ENCODE results near the gene TTC39C.
"Not testable (repeated sequence)": the region's sequence is repeated elsewhere in the genome, so short reads cannot be mapped to it uniquely, and the experiment has no call there.

Gene TTC39C

GRCh38 chr18:24068945-24069693 is 54.6 kb downstream of the TTC39C start:
- Histone ChIP-seq H3K9me3 (ENCODE audit: control insufficient read depth in 2 of 2, low read length in 2 of 2) (no peaks in the 10 kb centered on the region), H3K9ac (ENCODE audit: low read depth in 1 of 2, low read length in 2 of 2) (no peak overlapping the region), H3K4me3 (ENCODE audit: low read length in 2 of 2) (no peak overlapping the region), H3K27ac (ENCODE audit: low read depth in 2 of 2, low read length in 2 of 2) (no peak overlapping the region), H3K27me3 (ENCODE audit: control insufficient read depth in 2 of 2, insufficient read depth in 2 of 2, low read length in 2 of 2) (no peaks in the 10 kb centered on the region), H3K36me3 (ENCODE audit: control insufficient read depth in 2 of 2, insufficient read depth in 2 of 2, low read length in 2 of 2) (peaks cover 0 to 2% of the 10 kb centered on the region in 2 donors), H3K4me1 (ENCODE audit: control insufficient read depth in 2 of 2, insufficient read depth in 2 of 2, low read length in 2 of 2) (no peaks in the 10 kb centered on the region)

- Histone ChIP-seq H3K4me3 (ENCODE audit: low read length in 2 of 2) (no peak overlapping the region), H3K9me3 (ENCODE audit: control insufficient read depth in 2 of 2, low read length in 2 of 2) (no peaks in the 10 kb centered on the region), H3K27ac (ENCODE audit: low read depth in 2 of 2, low read length in 2 of 2) (no peak overlapping the region), H3K9ac (ENCODE audit: low read depth in 1 of 2, low read length in 2 of 2) (no peak overlapping the region), H3K4me1 (ENCODE audit: control insufficient read depth in 2 of 2, insufficient read depth in 2 of 2, low read length in 2 of 2) (peaks cover 2 to 3% of the 10 kb centered on the region in 2 donors), H3K27me3 (ENCODE audit: control insufficient read depth in 2 of 2, insufficient read depth in 2 of 2, low read length in 2 of 2) (no peaks in the 10 kb centered on the region), H3K36me3 (ENCODE audit: control insufficient read depth in 2 of 2, insufficient read depth in 2 of 2, low read length in 2 of 2) (peaks cover 0 to 2% of the 10 kb centered on the region in 2 donors)
Measured at GRCh38 chr18:24071029-24071428, 56.5 kb downstream of the TTC39C start.

DNA sequence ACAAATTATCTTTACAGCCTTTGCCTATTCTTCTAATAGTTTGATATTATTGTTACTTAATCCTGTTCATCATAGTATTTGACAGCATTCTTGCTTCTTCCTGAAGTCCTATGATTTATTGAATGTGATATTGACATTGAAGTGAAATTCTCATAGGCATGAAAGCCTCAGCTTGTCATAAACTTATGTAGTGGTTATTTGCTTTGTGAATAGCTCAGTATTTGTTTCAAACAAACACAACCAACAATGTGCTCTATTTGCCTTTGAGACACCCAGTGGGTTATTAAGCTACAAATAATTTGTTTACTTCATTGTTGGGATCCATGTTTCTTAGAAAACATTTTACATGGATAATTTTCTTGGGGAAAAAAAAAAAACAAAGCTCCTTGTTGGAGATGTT is 57.2 kb downstream of the TTC39C start:
- Histone ChIP-seq H3K27ac (ENCODE audit: low read depth in 2 of 2, low read length in 2 of 2) (no peak overlapping the region), H3K4me1 (ENCODE audit: control insufficient read depth in 2 of 2, insufficient read depth in 2 of 2, low read length in 2 of 2) (peaks cover 2 to 3% of the 10 kb centered on the region in 2 donors), H3K27me3 (ENCODE audit: control insufficient read depth in 2 of 2, insufficient read depth in 2 of 2, low read length in 2 of 2) (no peaks in the 10 kb centered on the region), H3K9me3 (ENCODE audit: control insufficient read depth in 2 of 2, low read length in 2 of 2) (no peaks in the 10 kb centered on the region), H3K36me3 (ENCODE audit: control insufficient read depth in 2 of 2, insufficient read depth in 2 of 2, low read length in 2 of 2) (peaks cover 0 to 2% of the 10 kb centered on the region in 2 donors), H3K9ac (ENCODE audit: low read depth in 1 of 2, low read length in 2 of 2) (no peak overlapping the region), H3K4me3 (ENCODE audit: low read length in 2 of 2) (no peak overlapping the region)

GRCh38 chr18:24072743-24073142 is 58.2 kb downstream of the TTC39C start:
- H3K27me3 ChIP-seq (ENCODE audit: control insufficient read depth in 2 of 2, insufficient read depth in 2 of 2, low read length in 2 of 2), result no peaks in the 10 kb centered on the region
- H3K4me3 ChIP-seq (ENCODE audit: low read length in 2 of 2), result no peak overlapping the region
- no peak overlapping the region for H3K9ac ChIP-seq (ENCODE audit: low read depth in 1 of 2, low read length in 2 of 2)
- no peaks in the 10 kb centered on the region for H3K36me3 ChIP-seq (ENCODE audit: control insufficient read depth in 2 of 2, insufficient read depth in 2 of 2, low read length in 2 of 2)
- no peaks in the 10 kb centered on the region for H3K9me3 ChIP-seq (ENCODE audit: control insufficient read depth in 2 of 2, low read length in 2 of 2)
- no peak overlapping the region for H3K27ac ChIP-seq (ENCODE audit: low read depth in 2 of 2, low read length in 2 of 2)
- H3K4me1 ChIP-seq (ENCODE audit: control insufficient read depth in 2 of 2, insufficient read depth in 2 of 2, low read length in 2 of 2), result peaks cover 2 to 3% of the 10 kb centered on the region in 2 donors

DNA sequence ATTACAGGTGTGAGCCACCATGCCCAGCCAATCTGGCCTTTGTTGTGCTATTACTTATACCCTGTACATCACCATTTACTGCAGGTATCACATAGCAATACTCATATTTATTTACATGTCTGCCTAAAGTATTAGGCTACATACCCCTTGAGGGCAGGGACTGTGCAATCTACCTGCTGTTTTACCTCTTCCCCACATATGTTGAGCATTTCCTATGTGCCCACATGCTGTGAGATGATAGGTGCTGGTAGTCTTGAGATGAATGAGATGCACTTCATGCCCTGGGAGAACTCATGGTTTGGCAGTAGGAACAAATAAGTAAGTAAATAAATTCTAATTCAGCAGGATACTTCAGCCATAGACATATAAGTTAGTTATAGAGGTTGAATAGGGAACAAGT is 59.2 kb downstream of the TTC39C start:
- no peak overlapping the region for H3K27ac ChIP-seq (ENCODE audit: low read depth in 2 of 2, low read length in 2 of 2)
- peaks cover 2 to 3% of the 10 kb centered on the region in 2 donors for H3K4me1 ChIP-seq (ENCODE audit: control insufficient read depth in 2 of 2, insufficient read depth in 2 of 2, low read length in 2 of 2)
- H3K9ac ChIP-seq (ENCODE audit: low read depth in 1 of 2, low read length in 2 of 2), result no peak overlapping the region
- no peak overlapping the region for H3K4me3 ChIP-seq (ENCODE audit: low read length in 2 of 2)
- no peaks in the 10 kb centered on the region for H3K27me3 ChIP-seq (ENCODE audit: control insufficient read depth in 2 of 2, insufficient read depth in 2 of 2, low read length in 2 of 2)
- no peaks in the 10 kb centered on the region for H3K36me3 ChIP-seq (ENCODE audit: control insufficient read depth in 2 of 2, insufficient read depth in 2 of 2, low read length in 2 of 2)
- no peaks in the 10 kb centered on the region for H3K9me3 ChIP-seq (ENCODE audit: control insufficient read depth in 2 of 2, low read length in 2 of 2)

DNA sequence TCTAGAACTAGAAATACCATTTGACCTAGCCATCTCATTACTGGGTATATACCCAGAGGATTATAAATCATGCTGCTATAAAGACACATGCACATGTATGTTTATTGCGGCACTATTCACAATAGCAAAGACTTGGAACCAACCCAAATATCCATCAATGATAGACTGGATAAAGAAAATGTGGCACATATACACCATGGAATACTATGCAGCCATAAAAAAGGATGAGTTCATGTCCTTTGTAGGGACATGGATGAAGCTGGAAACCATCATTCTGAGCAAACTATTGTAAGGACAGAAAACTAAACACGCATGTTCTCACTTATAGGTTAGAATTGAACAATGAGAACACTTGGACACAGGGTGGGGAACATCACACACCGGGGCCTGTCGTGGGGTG is 60.2 kb downstream of the TTC39C start:
- H3K9ac ChIP-seq (ENCODE audit: low read depth in 1 of 2, low read length in 2 of 2); H3K9me3 ChIP-seq (ENCODE audit: control insufficient read depth in 2 of 2, low read length in 2 of 2); H3K4me1 ChIP-seq (ENCODE audit: control insufficient read depth in 2 of 2, insufficient read depth in 2 of 2, low read length in 2 of 2); H3K27me3 ChIP-seq (ENCODE audit: control insufficient read depth in 2 of 2, insufficient read depth in 2 of 2, low read length in 2 of 2); H3K4me3 ChIP-seq (ENCODE audit: low read length in 2 of 2); H3K27ac ChIP-seq (ENCODE audit: low read depth in 2 of 2, low read length in 2 of 2); H3K36me3 ChIP-seq (ENCODE audit: control insufficient read depth in 2 of 2, insufficient read depth in 2 of 2, low read length in 2 of 2): not testable (repeated sequence)

- Histone ChIP-seq H3K9ac (ENCODE audit: low read depth in 1 of 2, low read length in 2 of 2) (no peak overlapping the region), H3K4me1 (ENCODE audit: control insufficient read depth in 2 of 2, insufficient read depth in 2 of 2, low read length in 2 of 2) (peaks cover 2 to 3% of the 10 kb centered on the region in 2 donors), H3K9me3 (ENCODE audit: control insufficient read depth in 2 of 2, low read length in 2 of 2) (no peaks in the 10 kb centered on the region), H3K27me3 (ENCODE audit: control insufficient read depth in 2 of 2, insufficient read depth in 2 of 2, low read length in 2 of 2) (no peaks in the 10 kb centered on the region), H3K27ac (ENCODE audit: low read depth in 2 of 2, low read length in 2 of 2) (no peak overlapping the region), H3K4me3 (ENCODE audit: low read length in 2 of 2) (no peak overlapping the region), H3K36me3 (ENCODE audit: control insufficient read depth in 2 of 2, insufficient read depth in 2 of 2, low read length in 2 of 2) (no peaks in the 10 kb centered on the region)
Measured at GRCh38 chr18:24075767-24076597, 61.4 kb downstream of the TTC39C start.

- Histone ChIP-seq H3K27ac (ENCODE audit: low read depth in 2 of 2, low read length in 2 of 2) (no peak overlapping the region), H3K9ac (ENCODE audit: low read depth in 1 of 2, low read length in 2 of 2) (no peak overlapping the region), H3K4me3 (ENCODE audit: low read length in 2 of 2) (no peak overlapping the region), H3K36me3 (ENCODE audit: control insufficient read depth in 2 of 2, insufficient read depth in 2 of 2, low read length in 2 of 2) (no peaks in the 10 kb centered on the region), H3K4me1 (ENCODE audit: control insufficient read depth in 2 of 2, insufficient read depth in 2 of 2, low read length in 2 of 2) (peaks cover 2 to 3% of the 10 kb centered on the region in 2 donors), H3K9me3 (ENCODE audit: control insufficient read depth in 2 of 2, low read length in 2 of 2) (no peaks in the 10 kb centered on the region), H3K27me3 (ENCODE audit: control insufficient read depth in 2 of 2, insufficient read depth in 2 of 2, low read length in 2 of 2) (no peaks in the 10 kb centered on the region)
Measured at GRCh38 chr18:24076950-24077349, 62.4 kb downstream of the TTC39C start.

- Histone ChIP-seq H3K27ac (ENCODE audit: low read depth in 2 of 2, low read length in 2 of 2) (no peak overlapping the region), H3K9me3 (ENCODE audit: control insufficient read depth in 2 of 2, low read length in 2 of 2) (no peaks in the 10 kb centered on the region), H3K4me1 (ENCODE audit: control insufficient read depth in 2 of 2, insufficient read depth in 2 of 2, low read length in 2 of 2) (peaks cover 2 to 3% of the 10 kb centered on the region in 2 donors), H3K36me3 (ENCODE audit: control insufficient read depth in 2 of 2, insufficient read depth in 2 of 2, low read length in 2 of 2) (no peaks in the 10 kb centered on the region), H3K27me3 (ENCODE audit: control insufficient read depth in 2 of 2, insufficient read depth in 2 of 2, low read length in 2 of 2) (no peaks in the 10 kb centered on the region), H3K9ac (ENCODE audit: low read depth in 1 of 2, low read length in 2 of 2) (no peak overlapping the region), H3K4me3 (ENCODE audit: low read length in 2 of 2) (no peak overlapping the region)
Measured at GRCh38 chr18:24078391-24078790, 63.8 kb downstream of the TTC39C start.

DNA sequence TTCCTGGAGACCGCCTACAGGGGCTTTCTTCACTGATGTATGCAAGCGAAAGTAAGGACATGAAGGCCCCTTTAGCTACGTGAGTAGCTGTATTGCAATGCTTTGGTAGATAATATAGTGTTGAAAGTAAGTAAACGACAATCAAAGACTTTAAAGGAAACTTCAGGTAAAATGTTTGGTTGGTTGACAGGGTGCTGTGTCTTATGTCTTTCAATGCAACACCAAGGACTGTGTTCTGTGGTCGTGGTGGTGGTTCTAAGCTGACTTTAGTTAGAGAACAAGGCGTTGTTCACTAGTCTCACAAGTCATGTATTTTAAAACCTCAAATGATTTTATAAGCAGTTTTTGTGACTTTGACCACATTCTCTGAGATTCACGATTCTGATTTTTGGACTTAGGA is 66.3 kb downstream of the TTC39C start:
- Histone ChIP-seq H3K36me3 (ENCODE audit: control insufficient read depth in 2 of 2, insufficient read depth in 2 of 2, low read length in 2 of 2) (no peaks in the 10 kb centered on the region), H3K9me3 (ENCODE audit: control insufficient read depth in 2 of 2, low read length in 2 of 2) (no peaks in the 10 kb centered on the region), H3K9ac (ENCODE audit: low read depth in 1 of 2, low read length in 2 of 2) (no peak overlapping the region), H3K4me1 (ENCODE audit: control insufficient read depth in 2 of 2, insufficient read depth in 2 of 2, low read length in 2 of 2) (peaks cover under 1% of the 10 kb centered on the region in 2 donors), H3K27ac (ENCODE audit: low read depth in 2 of 2, low read length in 2 of 2) (no peak overlapping the region), H3K27me3 (ENCODE audit: control insufficient read depth in 2 of 2, insufficient read depth in 2 of 2, low read length in 2 of 2) (no peaks in the 10 kb centered on the region), H3K4me3 (ENCODE audit: low read length in 2 of 2) (no peak overlapping the region)

Data from mucosa of rectum (tissue), 2 donors.